Neural cell (in vitro differentiated cells): Measurements from ENCODE around the gene AQP9. TPM values are rescaled to one million over a fixed set of nuclear protein-coding genes. Genes with fewer than 3 reads are reported as not detected.

Experiments used
- H2AFZ ChIP-seq: fragments of 200-600, 300-800 bp; sonication (generic), shearing (Covaris generic); 2 replicates; pipeline ENCODE4 v1.6.0; 2014; ENCODE audit warnings: low read depth, mild to moderate bottlenecking, antibody characterized with exemption, low read length, moderate library complexity
- H3F3A ChIP-seq: fragments of 200-600 bp; shearing (Covaris generic); 2 replicates; pipeline ENCODE4 v1.6.1; 2016; ENCODE audit warnings: mild to moderate bottlenecking, moderate library complexity, mixed read lengths, antibody characterized with exemption, low read length; ENCODE audit not compliant: insufficient read depth, poor library complexity, severe bottlenecking
- H3K27ac ChIP-seq: fragments of 200-600, 300-800 bp; sonication (generic), shearing (Covaris generic); 2 replicates; pipeline ENCODE4 v1.5.1; 2014; ENCODE audit warnings: mild to moderate bottlenecking, low read length, moderate library complexity
- H3K27me3 ChIP-seq: fragments of 300-800, 200-600 bp; sonication (generic), shearing (Covaris generic); 2 replicates; pipeline ENCODE4 v1.6.0; 2014; ENCODE audit warnings: mild to moderate bottlenecking, low read depth, low read length, moderate library complexity; ENCODE audit not compliant: insufficient read depth
- H3K36me3 ChIP-seq: fragments of 300-800, 200-600 bp; sonication (generic), shearing (Covaris generic); 2 replicates; pipeline ENCODE4 v1.5.1; 2014; ENCODE audit warnings: mild to moderate bottlenecking, antibody characterized with exemption, low read length, moderate library complexity; ENCODE audit not compliant: insufficient read depth
- H3K4me2 ChIP-seq: fragments of 300-800, 200-600 bp; sonication (generic), shearing (Covaris generic); 2 replicates; pipeline ENCODE4 v1.6.0; 2014; ENCODE audit warnings: mild to moderate bottlenecking, low read length
- H3K4me3 ChIP-seq: fragments of 300-800, 200-600 bp; sonication (generic), shearing (Covaris generic); 2 replicates; pipeline ENCODE4 v1.5.1; 2014; ENCODE audit warnings: mild to moderate bottlenecking, low read length, moderate library complexity
- H3K79me2 ChIP-seq: fragments of 200-600 bp; shearing (Covaris generic); replicated peaks from 2 replicates; pipeline ENCODE4 v1.6.0; 2014; ENCODE audit warnings: mild to moderate bottlenecking, low read length, moderate library complexity; ENCODE audit not compliant: insufficient read depth
- H3K9ac ChIP-seq: fragments of 300-800, 200-600 bp; sonication (generic), shearing (Covaris generic); 2 replicates; pipeline ENCODE4 v1.6.1; 2016; ENCODE audit warnings: mild to moderate bottlenecking, low read length, mixed read lengths
- H3K9me2 ChIP-seq: fragments of 200-600 bp; shearing (Covaris generic); 2 replicates; pipeline ENCODE4 v1.6.1; 2016; ENCODE audit warnings: mild to moderate bottlenecking, low read length, mixed read lengths; ENCODE audit not compliant: insufficient read depth
- H3K9me3 ChIP-seq: fragments of 200-600, 300-800 bp; sonication (generic), shearing (Covaris generic); 2 replicates; pipeline ENCODE4 v1.6.1; 2016; ENCODE audit warnings: mild to moderate bottlenecking, mixed run types, low read length, moderate library complexity, mixed read lengths
- H4K20me1 ChIP-seq: fragments of 200-600 bp; shearing (Covaris generic); 2 replicates; pipeline ENCODE4 v1.6.1; 2016; ENCODE audit warnings: mild to moderate bottlenecking, mixed run types; ENCODE audit not compliant: insufficient read depth
- EP300 ChIP-seq: fragments of 450-650 bp; conservative IDR thresholded peaks from 2 replicates; pipeline ENCODE4 v1.6.1; 2014; ENCODE audit warnings: antibody characterized with exemption, mild to moderate bottlenecking, moderate library complexity; ENCODE audit not compliant: poor library complexity, severe bottlenecking
- EZH2 ChIP-seq: fragments of 200-600, 300-800 bp; shearing (Covaris generic), sonication (generic); IDR thresholded peaks from 2 replicates; pipeline ENCODE4 v1.6.1; 2014; ENCODE audit warnings: antibody characterized with exemption, low read length, borderline replicate concordance, mild to moderate bottlenecking; ENCODE audit not compliant: insufficient read depth, poor library complexity, severe bottlenecking
- MXI1 ChIP-seq: fragments of 450-650 bp; conservative IDR thresholded peaks from 2 replicates; pipeline ENCODE4 v1.6.1; 2014; ENCODE audit warnings: antibody characterized with exemption, mild to moderate bottlenecking; ENCODE audit not compliant: poor library complexity, severe bottlenecking
- POLR2AphosphoS5 ChIP-seq: IDR thresholded peaks from 2 replicates; pipeline ENCODE4 v1.6.1; 2012
- RAD21 ChIP-seq: fragments of 450-650 bp; conservative IDR thresholded peaks from 2 replicates; pipeline ENCODE4 v1.6.1; 2014; ENCODE audit warnings: antibody characterized with exemption, mild to moderate bottlenecking, moderate library complexity
- SMC3 ChIP-seq: fragments of 450-650 bp; conservative IDR thresholded peaks from 2 replicates; pipeline ENCODE4 v1.6.1; 2014; ENCODE audit warnings: antibody characterized with exemption, mild to moderate bottlenecking, moderate library complexity; ENCODE audit not compliant: poor library complexity
- TAF1 ChIP-seq: IDR thresholded peaks from 2 replicates; pipeline ENCODE4 v1.6.1; 2012; ENCODE audit warnings: low read depth
- polyA plus RNA-seq: library from polyadenylated mRNA; depleted of rRNA; stranded (reverse); fragments of >200 nt; gene quantifications from 2 replicates; pipeline ENCODE4 v1.2.3, GENCODE V29; 2014
- TF ChIP-seq, protein P1 (sequence below): fragments of 450-650 bp; IDR thresholded peaks from 2 replicates; pipeline ENCODE4 v1.5.1; 2014; ENCODE audit warnings: antibody characterized with exemption, mild to moderate bottlenecking, moderate library complexity; ENCODE audit not compliant: poor library complexity, severe bottlenecking
- TF ChIP-seq, protein P2 (sequence below): IDR thresholded peaks from 2 replicates; pipeline ENCODE4 v1.6.1; 2012; ENCODE audit warnings: borderline replicate concordance

AQP9 gene
- polyA plus RNA-seq, 1 donor from 2014 or later: not detected

DNA sequence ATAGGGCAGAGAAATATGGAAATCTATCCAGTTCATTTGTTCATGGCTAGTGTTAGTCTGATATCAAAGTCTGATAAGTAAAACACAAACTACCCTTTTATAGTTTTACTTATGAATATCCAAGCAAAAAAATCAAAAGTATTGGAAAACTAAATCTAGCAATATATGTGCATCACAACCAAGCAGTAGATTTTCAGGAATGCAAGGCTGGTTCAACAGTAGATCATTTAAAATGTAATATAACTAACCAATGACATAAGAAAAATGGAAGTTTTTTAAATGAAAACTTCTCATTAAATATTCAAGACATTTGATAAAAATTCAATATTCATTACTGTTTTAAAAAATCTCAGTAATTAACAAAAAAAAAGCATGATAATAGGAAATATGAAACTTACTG, 12.8 kb upstream of the AQP9 start (continued):
- TF ChIP-seq, protein P1, sequence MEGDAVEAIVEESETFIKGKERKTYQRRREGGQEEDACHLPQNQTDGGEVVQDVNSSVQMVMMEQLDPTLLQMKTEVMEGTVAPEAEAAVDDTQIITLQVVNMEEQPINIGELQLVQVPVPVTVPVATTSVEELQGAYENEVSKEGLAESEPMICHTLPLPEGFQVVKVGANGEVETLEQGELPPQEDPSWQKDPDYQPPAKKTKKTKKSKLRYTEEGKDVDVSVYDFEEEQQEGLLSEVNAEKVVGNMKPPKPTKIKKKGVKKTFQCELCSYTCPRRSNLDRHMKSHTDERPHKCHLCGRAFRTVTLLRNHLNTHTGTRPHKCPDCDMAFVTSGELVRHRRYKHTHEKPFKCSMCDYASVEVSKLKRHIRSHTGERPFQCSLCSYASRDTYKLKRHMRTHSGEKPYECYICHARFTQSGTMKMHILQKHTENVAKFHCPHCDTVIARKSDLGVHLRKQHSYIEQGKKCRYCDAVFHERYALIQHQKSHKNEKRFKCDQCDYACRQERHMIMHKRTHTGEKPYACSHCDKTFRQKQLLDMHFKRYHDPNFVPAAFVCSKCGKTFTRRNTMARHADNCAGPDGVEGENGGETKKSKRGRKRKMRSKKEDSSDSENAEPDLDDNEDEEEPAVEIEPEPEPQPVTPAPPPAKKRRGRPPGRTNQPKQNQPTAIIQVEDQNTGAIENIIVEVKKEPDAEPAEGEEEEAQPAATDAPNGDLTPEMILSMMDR: no peak
- TF ChIP-seq TAF1: no peak

DNA sequence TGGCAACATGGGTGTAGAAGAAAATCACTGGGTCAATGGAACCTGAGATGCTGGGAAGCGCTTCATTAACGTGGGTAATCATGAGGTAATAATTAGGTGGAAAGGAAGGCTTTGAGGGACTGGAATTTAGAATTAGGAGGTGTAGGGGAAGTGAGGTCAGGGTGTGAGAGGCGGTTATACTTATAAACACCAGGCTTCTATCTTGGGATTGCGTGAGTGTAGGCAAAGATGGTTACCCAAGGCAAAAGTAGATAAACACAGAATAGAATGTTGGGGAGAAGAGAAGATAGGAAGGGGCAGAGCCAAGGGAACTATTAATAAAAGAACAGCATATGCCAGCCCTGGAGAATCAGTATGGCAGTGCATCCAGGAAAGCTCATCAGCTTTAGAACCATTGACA, 3.3 kb upstream of the AQP9 start:
- no peaks in the 10 kb centered on the region for H3F3A ChIP-seq
- H3K9ac ChIP-seq: no peak overlapping the region
- no peaks in the 10 kb centered on the region for H3K36me3 ChIP-seq
- no peaks in the 10 kb centered on the region for H3K9me2 ChIP-seq
- H3K27me3 ChIP-seq: no peaks in the 10 kb centered on the region
- no peaks in the 10 kb centered on the region for H3K9me3 ChIP-seq
- H4K20me1 ChIP-seq: no peaks in the 10 kb centered on the region
- no peak overlapping the region for H3K4me3 ChIP-seq
- H3K79me2 ChIP-seq: no peaks in the 10 kb centered on the region
- no peak overlapping the region for H3K4me2 ChIP-seq
- TF ChIP-seq MXI1 (no peak), EZH2 (no peak)
- TF ChIP-seq, protein P2, sequence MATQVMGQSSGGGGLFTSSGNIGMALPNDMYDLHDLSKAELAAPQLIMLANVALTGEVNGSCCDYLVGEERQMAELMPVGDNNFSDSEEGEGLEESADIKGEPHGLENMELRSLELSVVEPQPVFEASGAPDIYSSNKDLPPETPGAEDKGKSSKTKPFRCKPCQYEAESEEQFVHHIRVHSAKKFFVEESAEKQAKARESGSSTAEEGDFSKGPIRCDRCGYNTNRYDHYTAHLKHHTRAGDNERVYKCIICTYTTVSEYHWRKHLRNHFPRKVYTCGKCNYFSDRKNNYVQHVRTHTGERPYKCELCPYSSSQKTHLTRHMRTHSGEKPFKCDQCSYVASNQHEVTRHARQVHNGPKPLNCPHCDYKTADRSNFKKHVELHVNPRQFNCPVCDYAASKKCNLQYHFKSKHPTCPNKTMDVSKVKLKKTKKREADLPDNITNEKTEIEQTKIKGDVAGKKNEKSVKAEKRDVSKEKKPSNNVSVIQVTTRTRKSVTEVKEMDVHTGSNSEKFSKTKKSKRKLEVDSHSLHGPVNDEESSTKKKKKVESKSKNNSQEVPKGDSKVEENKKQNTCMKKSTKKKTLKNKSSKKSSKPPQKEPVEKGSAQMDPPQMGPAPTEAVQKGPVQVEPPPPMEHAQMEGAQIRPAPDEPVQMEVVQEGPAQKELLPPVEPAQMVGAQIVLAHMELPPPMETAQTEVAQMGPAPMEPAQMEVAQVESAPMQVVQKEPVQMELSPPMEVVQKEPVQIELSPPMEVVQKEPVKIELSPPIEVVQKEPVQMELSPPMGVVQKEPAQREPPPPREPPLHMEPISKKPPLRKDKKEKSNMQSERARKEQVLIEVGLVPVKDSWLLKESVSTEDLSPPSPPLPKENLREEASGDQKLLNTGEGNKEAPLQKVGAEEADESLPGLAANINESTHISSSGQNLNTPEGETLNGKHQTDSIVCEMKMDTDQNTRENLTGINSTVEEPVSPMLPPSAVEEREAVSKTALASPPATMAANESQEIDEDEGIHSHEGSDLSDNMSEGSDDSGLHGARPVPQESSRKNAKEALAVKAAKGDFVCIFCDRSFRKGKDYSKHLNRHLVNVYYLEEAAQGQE: no peak
- no peak overlapping the region for H2AFZ ChIP-seq
- H3K27ac ChIP-seq: no peak overlapping the region

DNA sequence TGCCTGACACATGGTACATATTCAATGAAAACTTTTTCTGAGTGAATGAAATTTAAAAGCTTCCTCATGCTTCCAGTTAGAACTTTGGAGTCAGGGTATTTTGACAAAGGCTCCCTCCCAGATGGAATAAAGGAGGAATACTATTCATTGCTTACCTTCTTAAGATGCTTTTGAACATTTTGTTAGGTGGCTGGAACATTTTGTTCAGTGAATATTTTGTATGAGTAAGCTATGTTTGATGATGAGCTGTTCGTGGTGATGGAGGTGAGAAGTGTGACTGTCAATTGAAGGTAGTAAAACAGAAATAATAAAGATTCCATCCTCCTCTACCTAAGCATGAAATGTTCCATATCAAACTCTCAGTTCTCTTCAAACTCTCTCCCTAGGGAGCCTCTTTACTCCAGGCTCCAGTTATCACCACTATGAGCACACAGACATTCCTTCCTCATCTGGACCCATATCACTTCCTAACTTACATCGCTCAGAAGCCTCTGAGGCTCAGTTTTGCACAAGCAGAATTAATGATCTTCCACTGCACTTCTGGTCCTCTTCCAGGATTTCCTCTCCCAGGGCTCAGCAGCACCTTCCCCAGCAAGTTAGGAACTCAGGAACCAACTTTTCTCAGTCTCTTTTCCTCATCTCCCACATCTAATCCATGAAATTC, 2.5 kb upstream of the AQP9 start:
- Histone ChIP-seq H3K9ac (no peak overlapping the region), H3K4me2 (no peak overlapping the region), H2AFZ (no peak overlapping the region), H4K20me1 (no peaks in the 10 kb centered on the region), H3K79me2 (no peaks in the 10 kb centered on the region), H3K9me3 (no peaks in the 10 kb centered on the region), H3K36me3 (no peaks in the 10 kb centered on the region), H3K9me2 (no peaks in the 10 kb centered on the region), H3K27ac (no peak overlapping the region), H3K27me3 (no peaks in the 10 kb centered on the region), H3K4me3 (no peak overlapping the region), H3F3A (no peaks in the 10 kb centered on the region)
- TF ChIP-seq MXI1: no peak
- TF ChIP-seq RAD21: no peak
- TF ChIP-seq, protein P1: no peak
- no peak for TF ChIP-seq EZH2
- TF ChIP-seq, protein P2: no peak
- no peak for TF ChIP-seq SMC3
- TF ChIP-seq POLR2AphosphoS5: no peak
- TF ChIP-seq TAF1: no peak
- TF ChIP-seq EP300: no peak
